ENCODE measurements around the gene C1QL4. TPM values are rescaled to one million over a fixed set of nuclear protein-coding genes. Genes with fewer than 3 reads are reported as not detected.

The C1QL4 gene
- total and polyA plus RNA-seq, 5 donors from 2014 or later, result not detected

GRCh38 chr12:49295082-49295936 lies 41.7 kb downstream of the C1QL4 start, which contains the start of gene PRPH:
Gene PRPH, plus strand, starts transcription at chr12:49295147. Its CDS starts 54 bp downstream, at chr12:49295201.
- Mint-ChIP-seq H3K4me3 (no peak within 1 kb of the TSS), H3K4me1 (peaks cover 0 to 18% (median 9%) of the 10 kb centered on the region in 4 donors), H3K27me3 (peaks cover 67% of the 10 kb centered on the region), H3K27ac (no peak within 1 kb of the TSS), H3K36me3 (no peaks in the 10 kb centered on the region), H3K9me3 (peaks cover 0 to 1% (median 0%) of the 10 kb centered on the region in 7 donors)
- ATAC-seq (ENCODE audit: low read depth in 2 of 2) (no peak), DNase-seq (no peak)
- H3K36me3 ChIP-seq (ENCODE audit: control insufficient read depth, insufficient read depth, low read length), result no peaks in the 10 kb centered on the region
- H3K4me3 ChIP-seq (ENCODE audit: low read depth, low read length), result no peak within 1 kb of the TSS
- no peak within 1 kb of the TSS for H3K27ac ChIP-seq (ENCODE audit: insufficient read depth, low read length, poor library complexity, severe bottlenecking)
- H3K4me1 ChIP-seq (ENCODE audit: control insufficient read depth, insufficient read depth, low read length, poor library complexity, severe bottlenecking), result peaks cover 25% of the 10 kb centered on the region
- no peaks in the 10 kb centered on the region for H3K9me3 ChIP-seq (ENCODE audit: control insufficient read depth in 2 of 2, low read length in 2 of 2)
- peaks cover 18% of the 10 kb centered on the region for H3K27me3 ChIP-seq (ENCODE audit: control insufficient read depth, insufficient read depth, low read length)

DNA sequence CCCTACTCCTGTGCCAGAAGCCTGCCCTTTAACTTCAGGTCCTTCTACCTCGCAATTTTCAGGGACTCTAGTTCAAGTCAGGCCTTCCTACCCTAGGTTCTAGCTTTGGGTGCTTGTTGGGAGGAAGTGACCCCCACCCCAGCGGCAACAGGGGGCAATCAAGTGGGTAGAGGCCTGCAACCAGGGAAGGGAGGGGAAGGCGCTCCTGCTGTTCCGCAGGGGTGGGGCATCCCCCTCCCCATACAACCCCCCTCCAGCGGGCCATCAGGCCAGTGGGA lies 42.2 kb downstream of the C1QL4 start:
- Histone ChIP-seq H3K36me3 (ENCODE audit: control insufficient read depth, insufficient read depth, low read length) (no peaks in the 10 kb centered on the region), H3K27me3 (ENCODE audit: control insufficient read depth, insufficient read depth, low read length) (peaks cover 18% of the 10 kb centered on the region), H3K27ac (ENCODE audit: insufficient read depth, low read length, poor library complexity, severe bottlenecking) (no peak overlapping the region), H3K4me1 (ENCODE audit: control insufficient read depth, insufficient read depth, low read length, poor library complexity, severe bottlenecking) (peaks cover 25% of the 10 kb centered on the region), H3K4me3 (ENCODE audit: low read depth, low read length) (no peak overlapping the region), H3K9me3 (ENCODE audit: control insufficient read depth in 2 of 2, low read length in 2 of 2) (no peaks in the 10 kb centered on the region)
- ATAC-seq (ENCODE audit: low read depth in 2 of 2) (no peak), DNase-seq (no peak)
- H3K4me3 Mint-ChIP-seq, result no peak overlapping the region
- H3K27me3 Mint-ChIP-seq, result peaks cover 65% of the 10 kb centered on the region
- H3K36me3 Mint-ChIP-seq, result no peaks in the 10 kb centered on the region
- no peak overlapping the region for H3K27ac Mint-ChIP-seq
- H3K4me1 Mint-ChIP-seq, result peaks cover 0 to 18% (median 9%) of the 10 kb centered on the region in 4 donors
- H3K9me3 Mint-ChIP-seq, result peaks cover 0 to 1% (median 0%) of the 10 kb centered on the region in 7 donors

- peaks cover 0 to 18% (median 9%) of the 10 kb centered on the region in 4 donors for H3K4me1 Mint-ChIP-seq
- H3K9me3 Mint-ChIP-seq, result peaks cover 0 to 1% (median 0%) of the 10 kb centered on the region in 7 donors
- ATAC-seq (ENCODE audit: low read depth in 2 of 2), result no peak
- H3K27ac ChIP-seq (ENCODE audit: insufficient read depth, low read length, poor library complexity, severe bottlenecking), result no peak overlapping the region
- DNase-seq, result no peak
- peaks cover 63% of the 10 kb centered on the region for H3K27me3 Mint-ChIP-seq
- no peak overlapping the region for H3K4me3 Mint-ChIP-seq
- H3K36me3 Mint-ChIP-seq, result no peaks in the 10 kb centered on the region
- peaks cover 18% of the 10 kb centered on the region for H3K27me3 ChIP-seq (ENCODE audit: control insufficient read depth, insufficient read depth, low read length)
- H3K36me3 ChIP-seq (ENCODE audit: control insufficient read depth, insufficient read depth, low read length), result no peaks in the 10 kb centered on the region
- no peak overlapping the region for H3K27ac Mint-ChIP-seq
- H3K4me3 ChIP-seq (ENCODE audit: low read depth, low read length), result no peak overlapping the region
- no peaks in the 10 kb centered on the region for H3K9me3 ChIP-seq (ENCODE audit: control insufficient read depth in 2 of 2, low read length in 2 of 2)
- peaks cover 25% of the 10 kb centered on the region for H3K4me1 ChIP-seq (ENCODE audit: control insufficient read depth, insufficient read depth, low read length, poor library complexity, severe bottlenecking)
These were observed 42.7 kb downstream of the C1QL4 start for GRCh38 chr12:49294086-49294803.

GRCh38 chr12:49293056-49293956 lies 43.7 kb downstream of the C1QL4 start:
- Mint-ChIP-seq H3K36me3 (no peaks in the 10 kb centered on the region), H3K4me1 (peaks cover 0 to 18% (median 7%) of the 10 kb centered on the region in 4 donors), H3K9me3 (peaks cover 0 to 2% (median 0%) of the 10 kb centered on the region in 7 donors), H3K27ac (no peak overlapping the region), H3K27me3 (peaks cover 58% of the 10 kb centered on the region), H3K4me3 (peak overlapping the region in 1 of 4 donors; percentile 27)
- H3K4me3 ChIP-seq (ENCODE audit: low read depth, low read length), result no peak overlapping the region
- H3K27me3 ChIP-seq (ENCODE audit: control insufficient read depth, insufficient read depth, low read length), result peaks cover 12% of the 10 kb centered on the region
- no peak for ATAC-seq (ENCODE audit: low read depth in 2 of 2)
- DNase-seq, result no peak
- no peaks in the 10 kb centered on the region for H3K36me3 ChIP-seq (ENCODE audit: control insufficient read depth, insufficient read depth, low read length)
- H3K4me1 ChIP-seq (ENCODE audit: control insufficient read depth, insufficient read depth, low read length, poor library complexity, severe bottlenecking), result peaks cover 25% of the 10 kb centered on the region
- no peaks in the 10 kb centered on the region for H3K9me3 ChIP-seq (ENCODE audit: control insufficient read depth in 2 of 2, low read length in 2 of 2)
- H3K27ac ChIP-seq (ENCODE audit: insufficient read depth, low read length, poor library complexity, severe bottlenecking), result no peak overlapping the region

DNA sequence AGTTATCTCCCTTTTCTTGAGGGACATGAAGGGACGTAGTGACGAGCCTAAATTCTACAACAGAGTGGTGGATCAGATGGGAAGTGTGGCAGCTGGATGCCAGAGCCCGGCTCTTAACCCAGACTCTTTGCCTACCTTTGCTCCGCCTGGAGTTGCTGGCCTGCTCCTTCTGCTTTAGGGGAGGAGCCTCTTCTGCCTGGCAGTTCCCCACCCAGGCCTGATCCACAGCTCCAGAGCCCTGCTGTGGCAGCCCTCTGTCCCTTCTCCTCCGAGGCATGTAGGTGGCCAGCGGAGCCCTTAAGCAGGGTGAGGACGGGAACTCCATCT lies 44.3 kb downstream of the C1QL4 start:
- Histone ChIP-seq H3K27ac (ENCODE audit: insufficient read depth, low read length, poor library complexity, severe bottlenecking) (no peak overlapping the region), H3K27me3 (ENCODE audit: control insufficient read depth, insufficient read depth, low read length) (peaks cover 6% of the 10 kb centered on the region), H3K9me3 (ENCODE audit: control insufficient read depth in 2 of 2, low read length in 2 of 2) (no peaks in the 10 kb centered on the region), H3K4me3 (ENCODE audit: low read depth, low read length) (no peak overlapping the region), H3K4me1 (ENCODE audit: control insufficient read depth, insufficient read depth, low read length, poor library complexity, severe bottlenecking) (peaks cover 24% of the 10 kb centered on the region), H3K36me3 (ENCODE audit: control insufficient read depth, insufficient read depth, low read length) (no peaks in the 10 kb centered on the region)
- no peak for ATAC-seq (ENCODE audit: low read depth in 2 of 2)
- Mint-ChIP-seq H3K27ac (no peak overlapping the region), H3K27me3 (peaks cover 58% of the 10 kb centered on the region), H3K4me3 (no peak overlapping the region), H3K9me3 (peaks cover 0 to 2% (median 0%) of the 10 kb centered on the region in 7 donors), H3K4me1 (peaks cover 0 to 15% (median 7%) of the 10 kb centered on the region in 4 donors), H3K36me3 (no peaks in the 10 kb centered on the region)
- DNase-seq, result no peak

DNA sequence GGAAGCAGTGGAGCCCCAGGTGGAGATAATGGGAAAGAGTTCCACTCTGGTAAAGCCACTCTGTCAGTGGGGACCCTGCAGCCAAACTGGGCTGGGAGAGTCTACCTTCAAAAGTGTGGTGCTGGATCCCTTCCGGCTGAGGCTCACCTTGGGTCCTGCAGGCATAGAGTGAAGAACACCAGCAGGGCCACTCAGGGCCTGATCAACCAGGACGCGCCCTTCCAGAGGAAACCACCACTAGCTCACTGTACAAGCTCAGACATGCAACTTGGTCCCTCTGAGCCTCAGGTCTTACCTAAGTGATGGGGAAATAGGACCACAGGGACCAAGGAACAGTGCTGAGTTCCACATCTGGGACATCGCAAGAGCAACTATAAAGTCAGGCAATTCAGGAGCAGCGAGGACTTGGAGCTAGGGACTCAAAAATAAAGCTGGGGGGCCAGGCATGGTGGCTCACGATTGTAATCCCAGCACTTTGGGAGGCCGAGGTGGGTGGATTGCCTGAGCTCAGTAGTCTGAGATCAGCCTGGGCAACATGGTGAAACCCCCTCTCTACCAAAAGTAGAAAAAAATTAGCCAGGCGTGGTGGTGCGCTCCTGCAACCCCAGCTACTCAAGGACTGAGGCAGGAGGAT lies 47.9 kb downstream of the C1QL4 start:
- no peak for ATAC-seq (ENCODE audit: low read depth in 2 of 2)
- peaks cover 57% of the 10 kb centered on the region for H3K27me3 Mint-ChIP-seq

DNA sequence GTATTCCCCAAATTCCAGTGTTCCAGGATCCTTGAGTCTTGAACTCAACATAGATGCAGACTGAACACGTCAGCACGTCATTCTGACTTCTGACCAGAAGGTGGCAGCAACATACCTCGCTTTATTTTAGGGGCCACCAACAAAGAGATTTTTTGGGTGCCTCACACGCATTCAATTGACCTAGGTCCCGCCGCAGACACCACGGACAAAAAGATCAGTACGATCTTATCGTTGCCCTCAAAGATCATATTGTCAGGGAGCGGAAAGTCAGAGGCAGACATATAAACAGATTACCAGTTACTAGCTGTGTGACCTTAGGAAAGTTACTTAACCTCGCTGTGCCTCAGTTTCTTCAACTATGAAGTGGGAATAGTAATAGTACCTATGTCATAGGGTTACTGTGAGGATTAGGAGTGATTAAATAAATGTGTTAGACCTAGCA lies 48.6 kb downstream of the C1QL4 start:
- Mint-ChIP-seq H3K27ac (no peak overlapping the region), H3K36me3 (no peaks in the 10 kb centered on the region), H3K4me1 (no peaks in the 10 kb centered on the region), H3K9me3 (peaks cover 0 to 2% (median 0%) of the 10 kb centered on the region in 7 donors), H3K27me3 (peaks cover 57% of the 10 kb centered on the region), H3K4me3 (no peak overlapping the region)
- no peaks in the 10 kb centered on the region for H3K36me3 ChIP-seq (ENCODE audit: control insufficient read depth, insufficient read depth, low read length)
- H3K4me3 ChIP-seq (ENCODE audit: low read depth, low read length), result no peak overlapping the region
- H3K4me1 ChIP-seq (ENCODE audit: control insufficient read depth, insufficient read depth, low read length, poor library complexity, severe bottlenecking), result no peaks in the 10 kb centered on the region
- ATAC-seq (ENCODE audit: low read depth in 2 of 2) (peak; percentile 62 to 64), DNase-seq (peak; percentile 67 to 73 (median 71))
- H3K9me3 ChIP-seq (ENCODE audit: control insufficient read depth in 2 of 2, low read length in 2 of 2), result no peaks in the 10 kb centered on the region
- H3K27ac ChIP-seq (ENCODE audit: insufficient read depth, low read length, poor library complexity, severe bottlenecking), result no peak overlapping the region
- peaks cover 4% of the 10 kb centered on the region for H3K27me3 ChIP-seq (ENCODE audit: control insufficient read depth, insufficient read depth, low read length)

More for the DNA sequence above, 47.9 kb downstream of the C1QL4 start:
- Histone ChIP-seq H3K27me3 (ENCODE audit: control insufficient read depth, insufficient read depth, low read length) (peaks cover 6% of the 10 kb centered on the region), H3K27ac (ENCODE audit: insufficient read depth, low read length, poor library complexity, severe bottlenecking) (no peak overlapping the region), H3K9me3 (ENCODE audit: control insufficient read depth in 2 of 2, low read length in 2 of 2) (no peaks in the 10 kb centered on the region), H3K36me3 (ENCODE audit: control insufficient read depth, insufficient read depth, low read length) (no peaks in the 10 kb centered on the region), H3K4me3 (ENCODE audit: low read depth, low read length) (no peak overlapping the region), H3K4me1 (ENCODE audit: control insufficient read depth, insufficient read depth, low read length, poor library complexity, severe bottlenecking) (no peaks in the 10 kb centered on the region)
- no peak overlapping the region for H3K4me3 Mint-ChIP-seq
- H3K9me3 Mint-ChIP-seq, result peaks cover 0 to 2% (median 0%) of the 10 kb centered on the region in 7 donors
- no peak overlapping the region for H3K27ac Mint-ChIP-seq
- no peak for DNase-seq
- no peaks in the 10 kb centered on the region for H3K4me1 Mint-ChIP-seq
- H3K36me3 Mint-ChIP-seq, result no peaks in the 10 kb centered on the region
